IPS-NIHi7 (cell line): Measurements from ENCODE around the gene CNN2.

Experiments
- DNase-seq: peaks from one replicate; pipeline ENCODE4 v3.0.0; 2012; ENCODE audit warnings: mixed read lengths; ENCODE audit errors: extremely low spot score

CNN2 gene

GRCh38 chr19:1065606-1066109, 39.2 kb downstream of the CNN2 start:
- peak; percentile 27 for DNase-seq

- DNase-seq: peak; percentile 40
These were observed 39.9 kb downstream of the CNN2 start for GRCh38 chr19:1066251-1066747.

- DNase-seq: peak; percentile 57
These were observed 40.4 kb downstream of the CNN2 start, which contains the start of gene ARHGAP45 for GRCh38 chr19:1066748-1067340. Gene ARHGAP45 (plus strand): TSS chr19:1067167. CDS start chr19:1067406, 239 bp downstream.

- DNase-seq: no peak
These were observed 41.0 kb downstream of the CNN2 start for GRCh38 chr19:1067341-1067957.

- no peak for DNase-seq
These were observed 41.9 kb downstream of the CNN2 start for GRCh38 chr19:1068009-1069001.

- no peak for DNase-seq
These were observed 42.8 kb downstream of the CNN2 start for GRCh38 chr19:1069009-1069779.

GRCh38 chr19:1070576-1070930, 44.1 kb downstream of the CNN2 start:
- peak; percentile 48 for DNase-seq

GRCh38 chr19:1070931-1071791, 44.8 kb downstream of the CNN2 start:
- DNase-seq: peak; percentile 67

GRCh38 chr19:1072371-1073015, 46.1 kb downstream of the CNN2 start:
- no peak for DNase-seq

GRCh38 chr19:1073063-1073955, 46.9 kb downstream of the CNN2 start:
- no peak for DNase-seq

- no peak for DNase-seq
These were observed 47.6 kb downstream of the CNN2 start for GRCh38 chr19:1073956-1074517.

- DNase-seq: no peak
These were observed 48.3 kb downstream of the CNN2 start for GRCh38 chr19:1074544-1075283.

- no peak for DNase-seq
These were observed 49.6 kb downstream of the CNN2 start for GRCh38 chr19:1076046-1076386.

- DNase-seq: no peak
These were observed 50.5 kb downstream of the CNN2 start for GRCh38 chr19:1076951-1077350.

GRCh38 chr19:1079566-1080111, 53.2 kb downstream of the CNN2 start:
- no peak for DNase-seq

- DNase-seq: no peak
These were observed 54.2 kb downstream of the CNN2 start for GRCh38 chr19:1080360-1081161.
